HG03060 (cell line): ENCODE results near the gene ALOX5.
"Not testable (repeated sequence)": the region's sequence is repeated elsewhere in the genome, so short reads cannot be mapped to it uniquely, and the experiment has no call there.

Source experiments
- ATAC-seq: cut with Tn5 transposase; IDR thresholded peaks from one replicate; pipeline ENCODE4 v1.9.1; 2021; ENCODE audit warnings: low read depth, moderate number of reproducible peaks; ENCODE audit not compliant: unreplicated experiment

ALOX5 gene

DNA sequence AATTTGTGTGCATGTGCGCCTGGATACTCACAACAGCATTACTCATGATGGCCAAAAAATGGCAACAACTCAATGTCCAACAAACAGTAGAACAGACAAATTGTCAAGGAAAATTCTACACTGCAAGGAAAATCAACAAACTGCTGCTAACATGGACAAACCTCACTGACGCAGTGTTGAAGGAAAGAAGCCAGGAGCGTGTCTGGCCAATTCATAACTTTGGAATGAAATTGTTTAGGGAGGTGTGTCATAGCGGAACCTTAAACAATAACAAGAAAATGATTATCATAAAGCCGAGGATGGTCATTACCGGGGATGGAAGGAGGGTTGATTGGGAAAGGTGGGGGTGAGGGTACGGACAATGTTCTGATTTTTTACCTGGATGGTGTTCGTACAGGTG, 29.1 kb downstream of the ALOX5 start:
- ATAC-seq: no peak

DNA sequence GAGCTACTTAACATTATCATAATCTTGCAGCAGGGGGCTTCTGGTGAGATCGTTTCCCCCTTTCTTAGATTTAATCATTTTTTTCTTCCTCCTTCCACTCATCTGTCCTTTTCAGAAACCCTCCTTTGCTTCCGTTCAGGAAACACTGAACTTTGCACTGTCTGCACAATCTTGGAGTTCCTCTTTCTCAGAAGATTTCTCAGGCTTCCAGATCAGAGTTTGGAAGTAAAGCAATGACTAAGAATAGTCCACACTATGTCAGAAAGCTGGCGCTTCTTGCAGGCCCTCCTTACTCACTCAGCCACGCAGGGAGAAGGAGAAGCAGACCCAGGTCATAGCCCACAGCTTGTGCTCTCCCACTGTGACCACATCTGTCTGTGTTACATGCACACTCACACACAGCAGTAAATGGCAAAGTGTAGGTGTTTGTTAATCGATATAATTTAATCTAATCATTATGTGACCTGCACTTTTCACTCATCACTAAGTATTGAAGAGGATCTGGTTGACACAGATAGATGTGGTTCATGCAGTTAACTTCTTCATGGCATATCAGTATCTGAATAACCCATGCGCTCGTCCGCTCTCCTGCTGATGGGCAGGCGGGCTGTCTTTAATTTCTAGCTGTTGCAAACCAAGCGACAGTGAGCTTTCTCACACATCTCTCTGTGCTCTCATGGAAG, 30.2 kb downstream of the ALOX5 start:
- no peak for ATAC-seq

DNA sequence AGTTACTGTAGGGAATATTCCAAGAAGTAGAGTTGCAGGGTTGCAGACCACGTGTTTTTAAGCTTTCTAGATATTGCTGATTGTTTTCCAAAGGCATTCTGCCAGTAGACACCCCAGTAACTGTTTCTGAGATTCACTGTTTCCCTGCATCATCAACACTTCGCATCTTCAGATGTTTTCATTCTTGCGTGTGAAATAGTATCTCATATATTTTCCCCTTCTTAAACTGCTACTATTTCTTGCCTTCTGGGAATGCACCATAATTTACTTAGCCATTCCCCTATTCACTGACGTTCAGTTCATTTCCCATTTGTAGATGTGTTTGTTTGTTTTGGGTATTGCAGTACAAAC, 30.7 kb downstream of the ALOX5 start:
- no peak for ATAC-seq

DNA sequence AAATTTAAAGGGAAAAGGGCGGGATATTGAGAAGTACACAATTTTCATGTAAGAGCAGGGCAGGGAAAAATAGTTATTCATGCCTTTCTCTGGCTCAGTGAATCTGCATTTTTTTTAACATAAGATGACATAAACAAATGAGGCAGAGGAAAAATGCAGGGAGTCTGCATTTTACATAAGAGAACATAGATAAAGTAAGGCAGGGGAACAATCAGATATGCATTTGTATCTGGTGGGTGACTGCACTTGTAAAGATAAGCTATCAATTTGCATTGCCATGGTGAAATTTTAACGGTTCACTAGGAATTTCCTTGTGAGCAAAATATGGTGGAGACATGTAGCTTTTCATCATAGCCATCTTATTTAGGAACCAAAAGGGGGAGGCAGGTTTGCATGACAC, 33.5 kb downstream of the ALOX5 start:
- ATAC-seq: no peak

DNA sequence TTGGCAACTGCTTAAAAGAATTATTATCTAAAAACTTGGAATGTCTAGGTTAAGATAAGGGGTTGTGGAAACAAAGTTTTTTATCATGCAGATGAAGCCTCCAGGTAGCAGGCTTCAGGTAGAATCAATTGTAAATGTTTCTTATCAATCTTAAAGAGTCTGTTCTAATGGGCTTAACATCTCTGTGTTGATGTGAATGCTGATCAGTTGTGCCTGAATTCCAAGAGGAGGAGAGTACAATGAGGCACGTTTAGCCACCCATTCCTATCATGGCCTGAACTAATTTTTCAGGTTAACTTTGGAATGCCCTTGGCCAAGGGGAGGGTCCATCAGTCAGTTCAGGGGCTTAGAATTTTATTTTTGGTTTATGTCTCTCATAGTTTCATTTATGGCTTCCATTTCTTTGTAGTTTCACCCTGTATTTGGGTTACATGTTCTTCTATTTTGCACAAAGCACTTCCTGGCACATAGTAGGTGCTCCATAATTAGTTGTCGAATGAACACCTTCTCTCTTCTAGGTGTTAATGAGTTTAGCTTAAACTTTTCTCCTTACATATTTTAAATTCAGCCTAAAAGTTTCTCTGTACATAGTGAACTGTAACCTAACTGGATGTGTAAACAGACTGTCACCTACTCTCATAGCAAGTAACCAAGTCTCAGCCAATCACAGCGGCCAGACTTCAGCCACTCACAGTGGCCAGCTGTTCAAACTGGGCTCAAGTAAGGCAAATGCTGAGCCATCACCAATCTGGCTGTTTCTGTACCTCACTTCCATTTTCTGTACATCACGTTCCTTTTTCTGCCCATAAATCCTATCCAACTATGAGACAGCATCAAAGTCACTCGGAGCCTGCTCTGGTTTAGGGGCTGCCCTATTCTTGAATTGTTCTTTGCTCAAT, 34.7 kb downstream of the ALOX5 start:
- no peak for ATAC-seq

DNA sequence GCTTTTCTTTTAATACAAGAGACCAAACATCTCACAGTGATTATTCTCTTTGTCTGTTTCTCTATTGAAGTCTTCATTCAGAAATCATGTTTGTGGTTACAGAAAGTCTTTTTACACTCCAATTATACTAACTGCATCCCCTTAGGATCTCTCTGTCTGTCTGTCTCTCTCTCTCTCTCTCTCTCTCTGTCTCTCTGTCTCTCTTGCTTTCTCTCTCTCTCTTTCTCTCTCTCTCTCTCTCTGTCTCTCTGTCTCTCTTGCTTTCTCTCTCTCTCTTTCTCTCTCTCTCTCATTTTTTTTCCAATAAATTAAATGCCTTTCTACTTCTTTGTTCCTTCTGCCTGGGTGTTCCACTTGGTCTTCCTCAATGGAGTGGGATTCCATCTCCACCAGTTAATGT, 35.3 kb downstream of the ALOX5 start:
- ATAC-seq: not testable (repeated sequence)

DNA sequence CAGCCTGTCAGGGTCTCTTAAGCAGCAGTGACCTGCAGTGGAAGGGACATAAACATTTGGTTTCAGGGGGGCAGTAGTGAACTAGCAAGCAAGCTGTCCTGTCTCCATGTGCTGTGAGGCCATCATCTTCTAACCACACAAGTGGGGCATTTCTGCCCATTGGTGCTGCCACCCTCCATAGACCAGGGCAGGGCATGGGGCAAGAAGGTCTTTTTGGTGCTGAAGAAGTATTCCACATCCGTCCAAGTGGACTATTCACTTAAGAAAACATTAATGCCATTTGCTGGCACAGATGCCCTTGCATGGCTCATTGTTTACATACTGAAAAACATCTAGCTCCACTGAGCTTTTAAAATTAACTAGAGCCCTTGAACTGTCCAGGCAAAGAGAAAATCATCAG, 35.8 kb downstream of the ALOX5 start:
- ATAC-seq: no peak

DNA sequence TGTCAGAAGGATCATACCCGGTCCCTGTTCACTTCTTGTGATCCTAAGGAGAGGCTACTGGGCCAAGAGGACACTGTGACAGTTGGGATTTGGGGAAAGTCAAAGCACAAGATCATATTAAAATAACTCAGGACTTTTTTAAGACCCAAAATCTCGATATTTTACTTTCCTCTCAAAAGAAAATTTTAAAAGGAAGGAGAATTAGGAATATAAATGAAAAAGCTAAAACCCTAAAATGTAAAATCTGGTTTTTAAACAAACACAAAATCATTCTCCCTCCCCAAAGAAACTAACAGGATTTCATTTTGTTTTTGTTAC, 36.4 kb downstream of the ALOX5 start:
- no peak for ATAC-seq

DNA sequence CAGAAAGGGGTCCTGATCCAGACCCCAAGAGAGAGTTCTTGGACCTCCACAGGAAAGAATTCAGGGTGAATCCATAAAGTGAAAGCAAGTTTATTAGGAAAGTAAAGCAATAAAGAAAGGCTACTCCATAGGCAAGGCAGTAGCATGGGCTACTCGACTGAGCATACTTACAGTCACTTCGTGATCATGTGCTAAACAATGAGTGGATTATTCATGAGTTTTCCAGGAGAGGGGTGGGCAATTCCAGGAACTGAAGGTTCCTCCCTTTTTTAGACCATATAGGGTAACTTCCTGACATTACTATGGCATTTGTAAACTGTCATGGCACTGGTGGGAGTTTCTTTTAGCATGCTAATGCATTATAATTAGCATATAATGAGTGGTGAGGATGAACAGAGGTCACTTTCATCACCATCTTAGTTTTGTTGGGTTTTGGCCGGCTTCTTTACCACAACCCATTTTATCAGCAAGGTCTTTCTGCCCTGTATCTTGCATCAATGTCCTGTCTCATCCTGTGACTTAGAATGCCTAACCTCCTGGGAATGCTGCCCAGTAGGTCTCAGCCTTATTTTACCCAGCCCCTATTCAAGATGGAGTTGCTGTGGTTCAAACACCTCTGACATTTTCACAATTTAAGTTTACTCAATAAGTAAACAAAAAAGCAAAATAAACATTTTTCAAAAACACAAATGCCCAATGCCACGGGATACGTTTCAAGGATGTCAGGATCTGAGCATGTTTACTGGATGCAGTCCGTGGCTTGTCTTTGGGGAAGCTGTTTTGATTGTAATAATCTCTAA, 37.0 kb downstream of the ALOX5 start:
- no peak for ATAC-seq

DNA sequence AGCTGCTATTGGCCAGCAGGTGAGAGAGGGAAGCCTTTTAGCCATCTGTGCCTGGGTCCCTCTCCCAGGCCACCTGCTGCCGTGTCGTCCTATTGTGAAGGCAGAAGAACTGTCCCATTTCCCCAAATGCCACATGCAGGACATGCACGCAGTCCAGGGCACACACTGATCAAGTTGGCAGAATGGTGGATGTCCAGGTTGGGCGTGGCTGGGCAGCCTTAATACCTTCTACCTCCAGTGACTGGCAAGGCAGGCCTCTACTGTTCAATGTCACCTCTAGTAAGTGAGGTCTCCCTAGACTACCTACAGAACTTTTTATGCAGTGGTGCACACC, 37.6 kb downstream of the ALOX5 start:
- ATAC-seq: no peak

DNA sequence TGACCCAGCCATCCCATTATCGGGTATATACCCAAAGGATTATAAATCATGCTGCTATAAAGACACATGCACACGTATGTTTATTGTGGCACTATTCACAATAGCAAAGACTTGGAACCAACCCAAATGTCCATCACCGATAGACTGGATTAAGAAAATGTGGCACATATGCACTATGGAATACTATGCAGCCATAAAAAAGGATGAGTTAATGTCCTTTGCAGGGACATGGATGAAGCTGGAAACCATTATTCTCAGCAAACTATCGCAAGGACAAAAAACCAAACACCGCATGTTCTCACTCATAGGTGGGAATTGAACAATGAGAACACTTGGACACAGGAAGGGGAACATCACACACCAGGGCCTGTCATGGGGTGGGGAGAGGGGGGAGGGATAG, 41.0 kb downstream of the ALOX5 start:
- not testable (repeated sequence) for ATAC-seq

DNA sequence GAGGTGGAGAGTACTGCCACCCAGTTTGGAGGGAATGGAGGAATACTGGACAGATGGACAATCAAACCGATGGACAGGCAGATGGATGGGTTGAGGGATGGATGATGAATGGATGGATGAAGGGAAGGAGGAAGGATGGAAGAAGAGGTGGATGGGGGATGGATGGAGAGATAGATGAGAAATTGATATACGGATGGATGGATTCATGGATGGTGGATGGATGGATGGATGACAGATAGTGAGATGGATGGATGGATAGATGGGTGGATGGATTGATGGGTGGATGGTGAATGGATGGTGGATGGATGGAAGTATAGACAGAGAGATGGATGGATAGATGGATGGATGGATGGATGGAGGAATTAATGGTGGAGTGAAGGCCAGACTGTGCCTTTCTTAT, 42.6 kb downstream of the ALOX5 start:
- ATAC-seq: no peak

DNA sequence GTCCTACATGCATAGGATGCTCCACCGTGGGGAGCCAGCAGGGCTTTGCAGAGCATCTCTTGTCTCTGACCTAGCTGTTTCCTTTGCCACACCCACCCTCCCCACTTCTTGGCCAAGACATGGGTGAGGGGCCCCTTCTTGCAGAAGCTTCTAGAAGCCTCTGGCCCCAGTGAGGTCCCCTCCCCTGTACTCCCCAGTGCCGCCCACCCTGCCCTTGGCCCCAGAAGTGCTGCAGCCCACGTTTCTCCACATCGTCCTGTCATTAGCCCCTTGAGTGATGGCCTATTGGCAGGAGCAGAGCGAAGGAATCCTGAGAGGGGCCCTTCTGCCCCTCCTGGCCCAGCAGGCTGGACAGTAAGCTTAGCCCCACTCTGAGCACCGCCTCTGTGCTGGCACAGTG, 43.7 kb downstream of the ALOX5 start:
- ATAC-seq: no peak

DNA sequence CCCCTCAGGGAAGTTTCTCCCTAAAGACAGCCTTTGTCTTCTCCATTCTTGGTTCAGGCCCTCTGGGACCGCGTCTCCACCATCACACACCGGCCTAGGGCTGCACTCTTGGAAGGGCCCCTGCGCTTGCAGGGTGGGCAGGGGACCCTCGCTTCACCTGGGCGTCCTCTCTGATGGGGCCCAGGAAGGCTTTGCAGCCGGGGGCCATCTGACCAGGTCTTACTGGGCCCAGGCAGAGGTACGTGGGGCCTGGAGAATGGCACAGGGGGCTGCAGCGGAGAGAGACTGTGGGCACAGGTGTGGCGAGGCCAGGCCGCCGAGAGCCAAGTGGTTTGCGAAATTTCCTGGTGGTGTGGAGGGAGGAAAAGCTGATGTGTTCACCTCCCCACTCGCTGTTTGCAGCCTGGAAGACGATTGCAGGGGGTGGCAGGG, 44.4 kb downstream of the ALOX5 start:
- ATAC-seq: no peak

DNA sequence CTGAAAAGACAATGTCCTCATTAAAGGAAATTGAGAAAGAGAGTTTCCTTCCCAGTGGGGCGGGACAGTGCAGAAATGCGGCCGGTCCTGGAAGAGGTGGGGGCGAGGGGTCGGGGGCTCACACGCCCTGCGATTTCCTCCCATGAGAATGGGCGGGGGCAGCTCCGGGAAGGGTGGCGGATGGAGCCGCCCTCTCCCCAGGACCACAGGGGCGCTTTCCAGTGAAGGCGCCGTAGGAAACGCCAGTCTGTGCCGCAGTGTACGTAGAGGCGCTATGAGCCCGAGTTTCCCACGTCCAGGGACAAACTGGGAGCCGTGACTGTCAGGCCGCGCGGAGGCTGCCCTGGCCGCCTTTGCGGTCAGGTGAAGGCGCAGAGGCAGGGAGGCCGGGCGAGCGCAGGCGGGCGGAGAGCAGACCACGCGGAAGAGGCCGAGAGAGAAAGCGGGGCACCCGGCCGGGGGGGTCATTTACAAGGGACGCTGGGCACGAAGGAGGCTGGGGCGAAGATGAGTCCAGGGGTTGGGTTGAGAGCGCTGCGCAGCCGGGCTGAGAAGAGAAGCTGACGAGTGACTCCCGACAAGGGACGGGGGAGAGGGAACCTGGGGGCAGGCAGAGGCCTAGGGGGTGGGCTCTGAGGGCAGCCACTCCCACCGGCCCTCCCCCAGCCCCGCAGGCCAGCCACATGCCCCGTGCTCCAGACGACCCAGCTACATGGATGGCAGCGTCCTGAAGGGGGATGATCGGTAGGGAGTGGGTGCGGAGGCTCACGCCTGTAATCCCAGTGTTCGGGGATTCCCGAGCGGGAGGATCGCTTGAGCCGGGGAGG, 45.0 kb downstream of the ALOX5 start:
- no peak for ATAC-seq

DNA sequence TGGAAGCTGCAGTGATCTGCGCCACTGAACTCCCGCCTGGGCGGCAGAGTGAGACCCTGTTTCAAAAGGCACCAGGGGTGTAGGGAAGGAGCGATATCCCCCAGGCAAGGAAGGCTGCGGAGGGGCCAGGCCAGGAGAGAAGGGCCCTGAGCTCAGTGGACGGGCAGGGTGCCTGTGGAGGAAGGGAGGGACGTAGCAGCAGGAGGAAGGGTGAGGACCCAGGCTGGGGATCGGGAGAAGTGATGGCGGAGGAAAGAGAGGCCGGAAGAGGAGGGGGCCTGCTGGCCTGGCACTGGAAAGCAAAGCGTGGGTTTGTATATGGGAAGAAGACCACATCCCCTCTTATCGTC, 45.6 kb downstream of the ALOX5 start:
- no peak for ATAC-seq

DNA sequence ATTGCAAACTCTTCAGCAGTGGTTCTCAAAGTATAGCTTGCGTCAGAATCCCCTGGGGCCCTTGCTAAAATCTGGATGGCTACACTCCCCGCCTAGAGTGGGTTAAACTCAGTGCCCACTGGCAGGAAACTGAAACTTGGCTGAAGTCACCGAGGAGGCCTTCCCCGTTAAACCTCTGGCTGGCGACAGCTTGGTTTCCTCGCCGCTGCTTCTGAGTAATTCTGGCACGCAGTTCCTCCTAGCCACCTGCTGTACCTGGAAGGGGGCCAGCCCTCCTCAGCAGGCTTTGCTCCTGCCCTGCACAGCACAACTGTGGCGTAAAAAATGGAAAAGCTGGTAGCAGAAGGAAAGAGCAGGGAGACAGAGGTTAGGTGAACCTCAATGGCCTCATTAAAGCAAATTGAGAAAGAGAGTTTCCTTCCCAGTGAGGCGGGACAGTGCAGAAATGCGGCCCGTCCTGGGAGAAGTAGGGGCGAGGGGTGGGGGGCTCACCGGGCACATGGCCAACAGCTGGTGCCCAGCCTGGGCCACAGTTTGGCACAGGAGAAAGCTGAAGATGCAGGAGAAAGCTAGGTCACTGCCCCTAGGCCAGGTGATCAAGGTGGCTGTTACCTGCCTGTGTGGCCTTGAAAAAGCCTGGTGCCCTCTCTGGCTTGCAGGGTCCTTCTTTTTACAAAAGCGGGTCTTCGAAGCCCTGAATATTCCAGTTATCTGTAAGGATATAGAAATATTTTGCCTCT, 46.6 kb downstream of the ALOX5 start:
- peak; percentile 65 for ATAC-seq

DNA sequence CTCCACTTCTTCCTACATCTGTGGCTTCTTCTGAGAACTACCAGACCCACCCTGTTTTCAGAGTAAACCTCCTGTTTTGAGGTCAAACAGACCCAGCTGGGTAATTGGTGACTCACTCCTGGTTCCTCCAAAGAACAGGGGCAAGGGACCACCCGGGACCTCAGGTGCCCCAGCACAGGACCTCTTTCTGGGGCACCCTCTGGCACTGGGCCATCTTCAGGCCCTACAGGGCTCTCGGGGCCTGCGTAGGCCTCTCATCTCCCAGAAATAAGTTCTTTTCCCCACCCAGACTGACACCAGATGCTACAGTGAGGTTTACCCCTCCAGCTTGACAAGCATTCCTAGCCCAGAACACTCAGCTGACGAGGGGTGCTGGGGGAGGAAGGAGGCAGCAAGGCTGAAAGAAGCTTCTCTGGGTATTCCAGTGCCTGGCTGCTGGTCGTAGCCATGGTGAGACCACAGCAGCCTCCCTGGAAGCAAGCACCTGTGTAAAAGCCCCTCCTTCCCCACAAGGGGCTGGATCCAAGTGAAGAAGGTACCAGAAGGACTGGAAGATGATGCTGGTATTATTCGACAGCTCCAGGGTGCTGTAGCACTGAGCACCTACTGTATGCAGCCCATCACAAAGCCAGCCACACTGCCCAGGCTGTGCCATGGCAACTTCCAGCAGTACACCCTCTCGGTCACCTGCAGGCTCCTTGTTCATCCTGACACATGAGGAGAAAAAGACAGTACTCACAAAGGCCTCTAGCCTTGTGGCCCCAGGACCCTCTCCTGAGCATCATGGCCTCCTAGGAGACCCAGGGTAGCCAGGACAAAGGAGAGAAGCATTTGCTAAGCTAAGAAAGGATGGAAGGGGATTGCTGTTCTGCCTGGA, 47.4 kb downstream of the ALOX5 start:
- ATAC-seq: no peak

DNA sequence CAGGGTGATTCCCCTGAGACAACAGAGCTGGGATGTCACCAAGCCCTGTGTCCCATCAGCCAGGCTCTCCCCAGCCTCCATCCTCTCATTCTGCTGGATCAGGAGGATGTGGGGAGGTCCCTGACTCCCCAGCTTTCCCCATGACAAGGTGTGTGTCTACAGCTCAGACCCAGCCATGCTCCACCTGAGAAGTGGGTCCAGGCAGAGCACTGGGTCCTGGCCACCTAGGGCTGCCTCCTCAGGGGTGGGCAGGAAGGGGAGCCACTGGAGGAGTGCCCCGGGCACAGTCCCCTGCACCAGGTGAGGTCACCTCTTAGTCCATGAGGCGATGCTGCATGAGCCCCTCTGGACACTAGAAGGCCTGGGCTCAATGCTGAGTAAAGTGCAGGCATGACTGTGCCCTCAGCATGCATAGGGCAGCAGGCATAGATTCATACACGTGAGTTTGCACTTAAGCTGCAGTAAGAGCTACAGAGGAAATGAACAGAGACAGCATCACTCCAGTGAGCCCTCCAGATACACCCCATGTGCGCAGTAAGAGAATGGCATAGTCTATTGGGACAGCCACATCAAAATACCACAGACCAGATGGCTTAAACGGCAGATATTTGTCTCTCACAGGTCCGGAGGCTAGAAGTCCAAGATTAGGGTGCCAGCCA, 48.3 kb downstream of the ALOX5 start:
- no peak for ATAC-seq
